GM13977 (cell line): ENCODE results near the gene TREX2.

Source experiments
- DNase-seq: peaks from one replicate; pipeline ENCODE4 v3.0.0; 2012; ENCODE audit warnings: low spot score
- CTCF ChIP-seq: IDR thresholded peaks from 2 replicates; pipeline ENCODE4 v1.5.1; 2012; ENCODE audit warnings: mild to moderate bottlenecking, control low read depth; ENCODE audit not compliant: insufficient read depth; ENCODE audit errors: extremely low read depth, missing control alignments
- in situ Hi-C: fragments of 300-500 bp; cut with MboI; formaldehyde crosslinking; loops from one replicate; pipeline ENCODE4 v1.12.0; 2022; ENCODE audit warnings: low sequenced_read_pairs, low pct_unique_long_range_greater_than_20kb, mixed read lengths, inconsistent platforms; ENCODE audit not compliant: unreplicated experiment

TREX2 gene

GRCh38 chrX:153445856-153446635 is at the start of gene TREX2:
TREX2 (minus strand) TSS chrX:153446056; CDS start chrX:153445430, 626 bp downstream.
- TF ChIP-seq CTCF = no peak
- in situ Hi-C loops = no loop called here
- no peak for DNase-seq

GRCh38 chrX:153495362-153495751 is 49.5 kb upstream of the TREX2 start:
- in situ Hi-C loops = no loop called here
- DNase-seq = no peak

GRCh38 chrX:153494541-153495361 is 48.9 kb upstream of the TREX2 start, which contains the start of gene BGN:
BGN (plus strand) TSS chrX:153494980; CDS start chrX:153504632, 9,652 bp downstream.
- DNase-seq = no peak
- TF ChIP-seq CTCF = no peak
- in situ Hi-C loops = no loop called here

More at GRCh38 chrX:153495362-153495751, 49.5 kb upstream of the TREX2 start:
- no peak for TF ChIP-seq CTCF

- in situ Hi-C loops = no loop called here
- TF ChIP-seq CTCF = no peak
Observed at GRCh38 chrX:153494061-153494460, 48.2 kb upstream of the TREX2 start.

GRCh38 chrX:153493085-153493484 is 47.2 kb upstream of the TREX2 start:
- in situ Hi-C loops = no loop called here
- DNase-seq = no peak
- no peak for TF ChIP-seq CTCF

More at GRCh38 chrX:153494061-153494460, 48.2 kb upstream of the TREX2 start:
- no peak for DNase-seq

GRCh38 chrX:153492543-153492942 is 46.7 kb upstream of the TREX2 start:
- in situ Hi-C loops = no loop called here
- DNase-seq = no peak
- no peak for TF ChIP-seq CTCF
